HG02678 (cell line): Measurements from ENCODE around the gene OR8B3.

Experiments
- ATAC-seq: cut with Tn5 transposase; IDR thresholded peaks from one replicate; pipeline ENCODE4 v1.9.1; 2021; ENCODE audit warnings: mild to moderate bottlenecking, moderate library complexity; ENCODE audit not compliant: unreplicated experiment

Gene OR8B3

DNA sequence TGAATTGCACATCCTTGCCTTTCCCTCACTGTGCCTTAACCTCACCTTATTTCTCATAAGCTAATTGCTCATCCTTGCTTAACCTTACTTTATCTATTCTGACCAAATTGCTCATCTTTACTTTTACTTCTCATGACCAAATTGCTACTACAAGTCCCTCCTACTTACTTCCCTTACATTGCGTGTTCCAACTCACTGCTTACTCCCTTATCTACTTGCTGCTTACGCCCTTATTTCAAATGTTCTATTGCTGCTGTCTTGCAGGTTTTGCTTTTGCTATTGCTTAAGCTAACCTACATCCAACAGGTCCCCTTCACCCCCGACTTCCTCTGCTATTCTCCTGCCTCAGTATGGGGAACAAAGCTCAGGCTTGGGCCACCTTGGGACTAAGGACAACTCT, 22.5 kb downstream of the OR8B3 start:
- ATAC-seq, result no peak

DNA sequence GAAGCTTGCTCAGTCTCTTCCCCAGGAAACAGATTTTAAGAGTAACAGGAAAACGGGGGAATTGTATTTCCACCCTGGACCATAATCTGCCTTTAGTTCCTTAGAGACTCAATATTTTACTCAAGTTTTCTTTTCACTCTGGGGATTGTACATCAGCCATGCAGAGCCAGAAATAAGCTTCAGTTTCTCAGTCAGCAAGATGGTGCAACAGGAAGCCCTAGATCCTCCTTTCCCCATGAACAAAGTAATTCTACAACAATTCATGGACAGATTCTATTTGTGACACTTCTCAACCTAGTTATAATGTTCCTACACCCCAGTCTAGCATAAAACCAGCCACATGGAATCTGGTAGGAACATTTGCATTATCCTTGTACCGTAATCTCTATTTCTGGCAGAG, 39.3 kb downstream of the OR8B3 start:
- no peak for ATAC-seq

DNA sequence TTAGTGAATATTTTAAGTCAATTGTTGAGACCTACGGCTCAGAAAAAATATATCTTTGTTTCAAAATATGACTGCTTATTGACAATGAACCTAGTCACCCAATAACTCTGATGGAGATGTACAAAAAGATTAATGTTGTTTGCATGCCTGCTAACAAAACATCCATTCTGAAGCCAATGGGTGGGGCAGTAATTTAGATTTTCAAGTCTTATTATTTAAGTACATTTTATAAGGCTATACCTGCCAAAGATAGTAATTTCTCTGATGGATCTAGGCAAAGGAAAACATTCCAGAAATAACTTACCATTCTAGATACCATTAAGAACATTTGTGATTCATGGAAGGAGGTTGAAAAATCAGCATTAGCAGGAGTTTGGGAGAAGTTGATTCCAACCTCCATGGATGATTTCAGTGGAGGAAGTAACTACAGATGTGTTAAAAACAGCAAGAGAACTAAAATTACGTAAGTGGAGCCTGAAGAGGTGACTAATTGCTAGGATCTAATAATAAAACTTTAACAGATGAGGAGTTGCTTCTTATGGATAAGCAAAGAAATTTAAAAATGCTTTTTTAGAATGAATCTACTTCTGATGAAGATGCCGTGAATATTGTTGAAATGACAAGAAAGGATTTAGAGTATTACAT, 52.4 kb downstream of the OR8B3 start:
- ATAC-seq, result no peak
